GF-D8 (cell line): ENCODE measurements around the gene DCAF5.
"Not testable (repeated sequence)": the region's sequence is repeated elsewhere in the genome, so short reads cannot be mapped to it uniquely, and the experiment has no call there.

ENCODE experiments used
- DNase-seq: peaks from one replicate; lab custom pipeline; 2025; lab: John Stamatoyannopoulos, UW

DCAF5 gene

GRCh38 chr14:69096781-69097475 lies 56.0 kb downstream of the DCAF5 start:
- no peak for DNase-seq

DNA sequence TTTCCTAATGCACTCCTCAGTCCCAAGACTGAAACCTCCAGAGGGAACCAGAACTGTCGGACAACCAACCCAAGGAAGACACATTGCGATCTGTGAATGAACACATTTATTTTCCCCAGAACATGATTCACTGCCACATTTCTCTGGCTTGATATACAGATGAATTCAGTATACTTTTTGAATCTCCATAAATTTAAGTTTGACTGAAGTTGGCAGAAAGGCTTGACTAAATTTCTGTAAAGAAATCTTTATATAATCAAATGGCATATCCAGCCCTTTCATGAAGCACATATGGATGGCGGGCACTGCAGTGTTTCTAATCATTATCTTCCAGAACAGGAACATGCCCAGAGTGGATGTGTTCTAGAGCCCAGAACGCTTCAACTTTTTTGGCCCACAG lies 56.7 kb downstream of the DCAF5 start:
- no peak for DNase-seq

DNA sequence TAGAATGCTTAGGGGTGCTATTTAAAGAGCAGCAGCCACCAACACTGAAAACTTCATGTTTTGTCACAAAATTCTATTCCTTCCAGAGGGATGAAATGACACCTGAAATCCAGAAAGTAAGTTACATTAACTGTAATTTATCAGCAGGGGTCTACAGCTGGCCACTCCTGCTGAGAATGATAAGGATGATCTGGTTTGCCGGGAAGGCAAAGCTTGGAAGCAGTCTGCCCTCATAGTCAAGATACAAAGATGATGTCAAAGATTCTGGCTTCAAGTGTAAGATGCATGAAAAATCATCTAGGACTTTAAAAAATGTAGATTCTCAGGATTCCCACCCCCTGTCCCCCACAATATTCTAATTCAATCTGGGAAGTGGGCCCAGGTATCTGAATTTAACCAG lies 58.4 kb downstream of the DCAF5 start:
- no peak for DNase-seq

DNA sequence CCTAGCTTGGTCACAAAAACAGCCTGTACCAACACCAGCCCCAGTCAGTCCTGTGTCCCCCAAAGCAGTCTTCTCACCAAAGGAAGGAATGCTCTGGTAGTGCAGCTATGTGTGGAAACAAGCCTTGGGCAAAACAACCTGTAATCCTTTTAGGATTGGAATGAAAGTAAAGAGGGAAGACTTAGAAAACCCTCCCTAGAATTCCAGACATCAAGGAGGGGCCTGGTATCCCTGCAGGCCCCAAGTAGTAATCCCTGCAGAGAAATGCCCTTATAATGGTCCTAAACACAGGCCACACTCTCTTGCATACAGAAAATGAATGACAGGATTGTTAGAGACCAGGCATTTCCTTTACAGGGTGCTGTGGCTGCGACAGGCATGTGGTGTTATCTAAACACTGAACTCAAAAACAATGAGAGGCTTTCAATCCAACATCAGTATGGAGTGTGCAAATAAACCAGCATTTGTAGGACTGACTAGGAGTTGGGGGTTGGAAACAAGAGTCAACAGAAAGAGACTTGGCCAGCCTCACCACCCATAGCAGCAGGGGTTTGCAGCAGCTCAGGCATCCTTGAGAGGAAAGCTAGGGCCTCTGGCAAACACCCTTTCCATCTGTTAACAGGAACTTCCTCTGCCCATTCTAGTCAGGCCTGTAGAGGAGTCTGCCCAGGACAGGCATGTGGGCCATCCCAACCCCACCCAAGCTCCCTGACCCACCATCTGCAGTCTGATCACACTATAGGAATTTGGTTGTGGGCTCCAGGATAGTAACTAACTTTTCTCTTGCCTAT lies 59.1 kb downstream of the DCAF5 start:
- no peak for DNase-seq

- no peak for DNase-seq
These were observed 60.0 kb downstream of the DCAF5 start for GRCh38 chr14:69092840-69093422.

DNA sequence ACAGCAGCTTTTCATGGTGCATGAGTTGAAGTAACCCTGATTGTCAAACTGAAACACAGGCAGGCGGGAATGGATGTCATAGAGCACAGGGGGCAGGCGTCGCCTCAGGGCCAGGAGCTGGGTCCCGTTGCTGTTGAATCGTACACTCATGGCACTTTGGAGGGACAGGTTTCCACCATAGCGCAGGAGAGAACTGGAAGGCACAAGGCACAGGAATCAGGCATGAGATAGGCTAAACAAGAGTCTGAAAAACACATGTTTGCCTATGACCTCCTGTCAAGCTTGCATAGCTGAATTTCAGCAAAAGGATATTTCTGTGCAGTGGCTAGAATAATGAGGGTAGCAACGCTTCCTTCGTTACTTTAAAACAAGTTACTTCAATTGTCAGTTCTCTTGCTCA lies 61.2 kb downstream of the DCAF5 start:
- no peak for DNase-seq

- DNase-seq = no peak
These were observed 61.9 kb downstream of the DCAF5 start for GRCh38 chr14:69091006-69091405.

DNA sequence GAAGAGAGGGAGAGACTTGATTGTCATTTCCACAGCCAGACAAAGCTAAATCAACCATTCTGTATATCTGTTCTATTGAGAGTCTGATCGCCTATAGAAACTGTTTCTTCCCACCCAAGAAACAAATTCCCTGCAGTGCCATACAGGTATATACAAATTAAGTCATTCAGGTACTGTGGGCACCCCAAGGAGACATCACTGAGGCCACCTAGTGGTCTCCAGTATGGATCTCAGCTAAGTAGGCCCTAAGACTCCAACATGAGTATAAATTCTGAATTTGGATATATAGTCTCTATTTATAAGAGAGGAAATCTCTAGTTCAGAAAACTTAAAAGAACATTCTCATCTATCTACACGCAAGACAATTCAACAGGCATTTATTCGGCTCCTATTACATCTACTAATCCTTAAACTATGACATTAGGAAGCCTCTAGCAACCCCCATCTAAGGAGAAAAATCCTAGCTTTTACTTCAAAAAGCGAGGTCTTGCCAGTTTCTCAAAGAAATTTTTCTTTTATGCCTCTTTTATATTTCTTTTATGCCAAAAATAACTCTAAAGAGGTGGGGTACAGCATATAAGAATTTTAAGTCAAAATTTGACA lies 62.6 kb downstream of the DCAF5 start:
- DNase-seq = no peak

- DNase-seq = no peak
These were observed 63.9 kb downstream of the DCAF5 start for GRCh38 chr14:69089046-69089445.

GRCh38 chr14:69088586-69088985 lies 64.3 kb downstream of the DCAF5 start:
- no peak for DNase-seq

GRCh38 chr14:69087061-69087461 lies 65.9 kb downstream of the DCAF5 start:
- no peak for DNase-seq

DNA sequence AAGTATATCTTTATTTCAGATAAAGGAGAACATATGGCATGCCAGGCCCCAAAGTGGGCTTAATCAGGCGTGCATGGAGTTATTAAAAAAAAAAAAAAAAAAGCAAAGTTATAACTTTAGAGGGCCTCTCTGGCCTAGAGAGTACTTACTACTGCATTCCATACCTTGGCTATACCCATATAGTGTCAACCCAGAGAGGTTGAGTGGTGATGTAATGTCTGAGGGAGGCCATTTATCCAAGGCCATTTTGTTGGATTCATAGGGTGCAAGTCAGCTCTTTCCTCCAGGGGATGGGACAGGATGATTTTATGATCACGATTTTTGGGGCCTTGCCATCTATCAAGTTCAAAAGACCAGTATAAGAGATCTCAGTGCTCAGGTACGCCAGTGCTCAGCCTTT lies 66.4 kb downstream of the DCAF5 start:
- no peak for DNase-seq

DNA sequence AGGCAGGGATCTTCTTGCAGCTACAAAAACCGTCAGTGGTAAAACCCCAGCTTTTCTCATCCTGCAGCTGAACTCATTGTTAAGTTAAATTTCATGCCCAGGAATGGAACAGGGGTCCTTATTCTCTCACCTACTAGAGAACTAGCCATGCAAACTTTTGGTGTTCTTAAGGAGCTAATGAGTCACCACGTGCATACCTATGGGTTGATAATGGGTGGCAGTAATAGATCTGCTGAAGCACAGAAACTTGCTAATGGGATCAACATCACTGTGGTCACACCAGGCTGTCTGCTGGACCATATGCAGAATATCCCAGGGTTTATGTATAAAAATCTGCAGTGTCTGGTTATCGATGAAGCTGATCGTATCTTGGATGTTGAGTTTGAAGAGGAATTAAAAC lies 68.9 kb downstream of the DCAF5 start:
- no peak for DNase-seq

DNA sequence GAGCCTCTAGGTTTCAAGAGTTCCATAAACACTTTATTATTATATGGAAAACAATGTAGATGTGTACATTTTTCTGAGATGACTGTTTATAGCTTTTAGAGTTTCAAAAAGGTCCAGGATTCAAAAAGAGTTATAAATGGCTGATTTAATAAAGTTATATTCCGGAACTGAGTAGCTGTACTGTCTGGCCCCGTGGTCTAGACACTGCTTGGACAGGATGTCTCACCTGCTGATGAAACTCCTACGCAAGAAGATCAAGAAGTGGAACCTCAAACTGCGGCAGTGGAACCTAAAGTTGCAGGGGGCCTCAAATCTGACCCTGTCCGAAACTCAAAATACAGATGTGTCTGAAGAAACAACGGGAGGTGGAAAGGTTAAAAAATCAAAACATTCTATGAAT lies 69.7 kb downstream of the DCAF5 start:
- DNase-seq = no peak

GRCh38 chr14:69081271-69081670 lies 71.6 kb downstream of the DCAF5 start:
- no peak for DNase-seq

DNA sequence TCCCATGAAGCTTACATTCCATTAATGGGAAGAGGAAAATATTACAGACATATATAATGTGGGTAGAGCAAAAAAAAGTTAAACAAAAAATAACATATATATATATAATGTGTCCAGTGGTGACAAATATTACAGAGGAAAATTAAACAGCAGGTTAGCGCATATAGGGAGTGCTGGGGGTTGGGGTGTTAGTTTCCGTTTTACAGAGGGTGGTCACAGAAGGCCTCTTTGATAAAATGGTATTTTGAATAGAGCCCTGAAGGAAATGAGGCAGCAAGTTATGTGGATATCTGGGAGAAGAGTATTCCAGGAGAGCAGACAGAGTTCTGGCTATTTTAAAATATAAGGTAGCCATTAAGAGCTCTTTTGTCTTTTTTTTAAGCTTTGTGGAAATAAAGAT lies 73.2 kb downstream of the DCAF5 start:
- no peak for DNase-seq

GRCh38 chr14:69079188-69079742 lies 73.7 kb downstream of the DCAF5 start:
- DNase-seq = no peak

DNA sequence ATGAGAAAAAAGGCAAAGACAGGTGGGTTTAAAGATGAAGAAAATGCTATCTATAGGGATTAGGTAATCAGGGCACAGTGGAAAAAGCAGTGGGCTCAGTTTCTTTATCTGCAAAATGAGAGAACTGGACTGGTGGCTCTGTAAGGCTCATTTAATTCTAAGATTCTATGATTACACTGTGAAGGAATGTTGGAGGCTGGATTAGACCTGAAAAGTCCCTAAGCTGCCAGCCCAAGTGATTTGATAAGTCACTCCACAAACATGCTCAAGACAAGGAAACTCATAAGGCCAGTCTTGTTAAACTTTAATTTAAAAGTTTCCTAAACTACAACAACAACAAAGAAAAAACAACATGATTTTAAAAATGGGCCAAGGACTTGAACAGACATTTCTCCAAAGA lies 75.1 kb downstream of the DCAF5 start:
- DNase-seq = no peak

DNA sequence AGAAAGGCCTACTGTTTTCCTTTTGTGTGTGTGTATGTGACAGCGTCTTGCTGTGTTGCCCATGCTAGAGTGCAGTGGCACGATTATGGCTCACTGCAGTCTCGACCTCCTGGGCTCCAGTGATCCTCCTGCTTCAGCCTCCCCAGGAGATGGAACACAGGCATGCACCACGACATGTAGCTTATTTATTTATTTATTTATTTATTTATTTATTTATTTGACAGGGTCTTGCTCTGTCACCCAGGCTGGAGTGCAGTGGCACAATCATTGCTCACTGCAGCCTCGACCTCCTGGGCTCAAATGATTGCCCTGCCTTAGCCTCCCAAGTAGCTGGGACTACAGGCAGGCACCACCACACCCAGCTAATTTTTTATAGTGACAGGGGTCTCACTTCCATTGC lies 75.7 kb downstream of the DCAF5 start:
- DNase-seq = not testable (repeated sequence)

- DNase-seq = no peak
These were observed 76.6 kb downstream of the DCAF5 start for GRCh38 chr14:69076341-69076740.

DNA sequence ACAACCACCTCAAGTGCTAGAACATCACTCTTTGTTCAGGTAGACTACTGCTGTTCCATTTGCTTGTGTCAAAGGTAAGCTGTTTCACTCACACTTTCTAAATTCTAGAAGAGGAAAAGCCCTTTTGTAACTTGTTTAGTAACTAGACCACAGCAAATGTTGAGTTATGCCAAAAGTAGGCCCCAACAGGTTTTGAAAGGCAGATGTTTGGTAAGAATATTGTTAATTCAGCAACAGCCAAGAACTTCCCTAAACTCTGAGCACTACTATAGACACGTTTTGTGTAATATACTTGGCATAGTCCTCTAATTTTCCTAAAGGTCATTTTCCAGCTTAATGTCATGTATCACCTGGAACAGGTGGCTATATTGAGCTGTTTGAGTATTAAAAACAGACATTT lies 79.0 kb downstream of the DCAF5 start:
- DNase-seq = peak; percentile 49

DNA sequence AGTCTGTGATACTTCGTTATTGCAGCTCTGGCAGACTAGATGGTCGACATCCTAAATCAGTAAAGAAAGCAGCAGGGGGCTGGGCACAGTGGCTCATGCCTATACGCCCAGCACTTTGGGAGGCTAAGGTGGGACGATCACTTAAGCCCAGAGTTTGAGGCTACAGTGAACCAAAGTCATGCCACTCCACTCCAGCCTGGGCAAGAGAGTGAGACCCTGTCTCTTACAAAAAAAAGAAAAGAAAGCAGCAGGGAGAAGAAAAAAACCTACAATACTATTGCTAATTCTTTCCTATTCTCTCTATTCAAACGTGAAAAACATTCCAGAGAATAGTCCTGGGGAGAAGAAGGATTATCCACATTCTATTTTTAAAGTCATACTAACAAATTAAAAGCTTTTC lies 79.5 kb downstream of the DCAF5 start:
- no peak for DNase-seq

DNA sequence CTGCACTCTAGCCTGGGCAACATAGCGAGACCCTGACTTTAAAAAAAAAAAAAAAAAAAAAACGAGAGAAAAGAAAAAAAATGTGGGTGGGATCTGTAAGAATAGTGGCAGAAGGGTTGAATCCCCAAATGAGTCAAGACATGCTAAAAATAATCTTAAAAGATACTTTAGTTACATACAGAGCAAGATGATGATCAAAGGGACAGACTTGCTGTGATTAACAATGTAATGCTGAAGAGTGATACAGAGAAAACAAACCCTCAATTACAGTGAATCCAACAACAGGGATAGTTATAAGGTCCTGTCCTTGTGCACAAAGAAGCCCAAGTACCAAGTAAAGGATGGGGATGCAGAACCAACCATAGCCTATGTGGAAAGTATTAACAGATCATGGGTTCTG lies 80.3 kb downstream of the DCAF5 start:
- DNase-seq = no peak
